A549 (cell line): Measurements from ENCODE around the gene SIM2.

Experiments used
- KDM1A ChIP-seq: fragments of 200-600 bp; sonication (generic); IDR thresholded peaks from 2 replicates; pipeline ENCODE4 v1.6.1; 2016; ENCODE audit warnings: low read depth, mild to moderate bottlenecking
- KDM5A ChIP-seq: fragments of 200-600 bp; sonication (generic); IDR thresholded peaks from 2 replicates; pipeline ENCODE4 v1.6.1; 2016; ENCODE audit warnings: antibody characterized with exemption, mild to moderate bottlenecking
- MAFK ChIP-seq: fragments of 450-650 bp; IDR thresholded peaks from 2 replicates; pipeline ENCODE4 v1.6.1; 2014; ENCODE audit not compliant: partially characterized antibody
- RARB ChIP-seq: fragments of 250-450 bp; sonication (Bioruptor Pico); IDR thresholded peaks from 2 replicates; pipeline ENCODE4 v1.8.0; 2021; ENCODE audit warnings: mild to moderate bottlenecking, moderate library complexity
- ZSCAN20 ChIP-seq: fragments of 250-450 bp; sonication (Bioruptor Pico); IDR thresholded peaks from 2 replicates; pipeline ENCODE4 v1.8.0; 2022; ENCODE audit warnings: mild to moderate bottlenecking, moderate library complexity
- TF ChIP-seq, protein P1 (sequence below): fragments of >200 bp; sonication (Bioruptor Twin); formaldehyde crosslinking; IDR thresholded peaks from 3 replicates; pipeline ENCODE4 v1.5.1; 2016
- TF ChIP-seq, protein P2 (sequence below): fragments of 200-600 bp; sonication (generic); IDR thresholded peaks from 2 replicates; pipeline ENCODE4 v1.6.1; 2016; ENCODE audit warnings: antibody characterized with exemption, mild to moderate bottlenecking, moderate library complexity

DNA sequence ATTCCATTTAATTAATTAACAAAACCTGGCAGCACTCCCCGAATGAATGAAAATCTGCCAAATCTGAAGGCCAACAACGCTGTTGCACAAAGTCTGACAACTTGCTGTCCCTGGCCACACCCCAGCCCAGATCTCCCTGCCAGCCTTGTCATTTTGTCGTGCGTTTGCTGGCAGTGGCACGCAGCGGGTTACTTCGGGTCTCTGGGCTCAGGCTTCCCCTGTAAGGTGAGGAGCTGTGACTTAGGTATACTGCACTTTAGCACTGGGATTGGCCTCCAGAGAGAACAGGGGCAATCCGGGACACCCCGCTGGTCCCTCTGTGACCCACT is 34.3 kb upstream of the SIM2 start:
- no peak for TF ChIP-seq RARB (CRISPR knock-in tag)
- TF ChIP-seq, protein P1, sequence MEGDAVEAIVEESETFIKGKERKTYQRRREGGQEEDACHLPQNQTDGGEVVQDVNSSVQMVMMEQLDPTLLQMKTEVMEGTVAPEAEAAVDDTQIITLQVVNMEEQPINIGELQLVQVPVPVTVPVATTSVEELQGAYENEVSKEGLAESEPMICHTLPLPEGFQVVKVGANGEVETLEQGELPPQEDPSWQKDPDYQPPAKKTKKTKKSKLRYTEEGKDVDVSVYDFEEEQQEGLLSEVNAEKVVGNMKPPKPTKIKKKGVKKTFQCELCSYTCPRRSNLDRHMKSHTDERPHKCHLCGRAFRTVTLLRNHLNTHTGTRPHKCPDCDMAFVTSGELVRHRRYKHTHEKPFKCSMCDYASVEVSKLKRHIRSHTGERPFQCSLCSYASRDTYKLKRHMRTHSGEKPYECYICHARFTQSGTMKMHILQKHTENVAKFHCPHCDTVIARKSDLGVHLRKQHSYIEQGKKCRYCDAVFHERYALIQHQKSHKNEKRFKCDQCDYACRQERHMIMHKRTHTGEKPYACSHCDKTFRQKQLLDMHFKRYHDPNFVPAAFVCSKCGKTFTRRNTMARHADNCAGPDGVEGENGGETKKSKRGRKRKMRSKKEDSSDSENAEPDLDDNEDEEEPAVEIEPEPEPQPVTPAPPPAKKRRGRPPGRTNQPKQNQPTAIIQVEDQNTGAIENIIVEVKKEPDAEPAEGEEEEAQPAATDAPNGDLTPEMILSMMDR: no peak
- no peak for TF ChIP-seq MAFK
- TF ChIP-seq, protein P2, sequence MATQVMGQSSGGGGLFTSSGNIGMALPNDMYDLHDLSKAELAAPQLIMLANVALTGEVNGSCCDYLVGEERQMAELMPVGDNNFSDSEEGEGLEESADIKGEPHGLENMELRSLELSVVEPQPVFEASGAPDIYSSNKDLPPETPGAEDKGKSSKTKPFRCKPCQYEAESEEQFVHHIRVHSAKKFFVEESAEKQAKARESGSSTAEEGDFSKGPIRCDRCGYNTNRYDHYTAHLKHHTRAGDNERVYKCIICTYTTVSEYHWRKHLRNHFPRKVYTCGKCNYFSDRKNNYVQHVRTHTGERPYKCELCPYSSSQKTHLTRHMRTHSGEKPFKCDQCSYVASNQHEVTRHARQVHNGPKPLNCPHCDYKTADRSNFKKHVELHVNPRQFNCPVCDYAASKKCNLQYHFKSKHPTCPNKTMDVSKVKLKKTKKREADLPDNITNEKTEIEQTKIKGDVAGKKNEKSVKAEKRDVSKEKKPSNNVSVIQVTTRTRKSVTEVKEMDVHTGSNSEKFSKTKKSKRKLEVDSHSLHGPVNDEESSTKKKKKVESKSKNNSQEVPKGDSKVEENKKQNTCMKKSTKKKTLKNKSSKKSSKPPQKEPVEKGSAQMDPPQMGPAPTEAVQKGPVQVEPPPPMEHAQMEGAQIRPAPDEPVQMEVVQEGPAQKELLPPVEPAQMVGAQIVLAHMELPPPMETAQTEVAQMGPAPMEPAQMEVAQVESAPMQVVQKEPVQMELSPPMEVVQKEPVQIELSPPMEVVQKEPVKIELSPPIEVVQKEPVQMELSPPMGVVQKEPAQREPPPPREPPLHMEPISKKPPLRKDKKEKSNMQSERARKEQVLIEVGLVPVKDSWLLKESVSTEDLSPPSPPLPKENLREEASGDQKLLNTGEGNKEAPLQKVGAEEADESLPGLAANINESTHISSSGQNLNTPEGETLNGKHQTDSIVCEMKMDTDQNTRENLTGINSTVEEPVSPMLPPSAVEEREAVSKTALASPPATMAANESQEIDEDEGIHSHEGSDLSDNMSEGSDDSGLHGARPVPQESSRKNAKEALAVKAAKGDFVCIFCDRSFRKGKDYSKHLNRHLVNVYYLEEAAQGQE: no peak
- TF ChIP-seq KDM1A: no peak
- TF ChIP-seq KDM5A: no peak
- no peak for TF ChIP-seq ZSCAN20
